DMS153 treated with DMSO at 0.1 percent for 48 hours (cell line): ENCODE measurements around the gene ABR.

Experiments used
- DNase-seq: peaks from one replicate; lab custom pipeline; 2025; ENCODE audit not compliant: unreplicated experiment; lab: John Stamatoyannopoulos, UW

Gene ABR

DNA sequence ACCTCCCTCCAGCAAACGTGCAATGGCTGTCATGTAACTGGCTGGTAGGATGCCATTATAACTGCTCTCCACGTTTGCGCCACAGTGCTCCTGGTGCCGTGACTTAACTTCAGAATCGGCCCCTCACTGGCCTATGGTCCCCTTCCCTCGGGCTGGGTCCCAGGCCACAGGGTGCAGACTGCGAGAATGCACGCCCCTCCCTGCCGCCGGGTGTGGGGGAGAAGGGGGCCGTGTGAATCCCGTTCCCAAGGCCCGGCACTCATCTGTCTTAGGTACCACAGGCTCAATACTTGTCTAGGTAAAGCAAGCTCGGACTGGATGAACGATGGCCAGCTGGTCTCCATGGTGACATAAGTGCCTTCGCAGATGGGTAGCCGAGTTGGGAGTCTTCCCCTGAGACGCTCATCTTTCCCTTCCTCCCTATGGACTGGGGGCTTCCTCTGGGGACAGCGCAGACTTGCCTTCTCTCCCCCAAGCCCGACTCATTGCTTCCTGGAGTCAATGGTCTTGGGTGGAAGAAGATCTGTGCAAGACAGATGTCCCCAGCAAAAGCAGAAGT lies 145.1 kb downstream of the ABR start:
- DNase-seq = no peak

DNA sequence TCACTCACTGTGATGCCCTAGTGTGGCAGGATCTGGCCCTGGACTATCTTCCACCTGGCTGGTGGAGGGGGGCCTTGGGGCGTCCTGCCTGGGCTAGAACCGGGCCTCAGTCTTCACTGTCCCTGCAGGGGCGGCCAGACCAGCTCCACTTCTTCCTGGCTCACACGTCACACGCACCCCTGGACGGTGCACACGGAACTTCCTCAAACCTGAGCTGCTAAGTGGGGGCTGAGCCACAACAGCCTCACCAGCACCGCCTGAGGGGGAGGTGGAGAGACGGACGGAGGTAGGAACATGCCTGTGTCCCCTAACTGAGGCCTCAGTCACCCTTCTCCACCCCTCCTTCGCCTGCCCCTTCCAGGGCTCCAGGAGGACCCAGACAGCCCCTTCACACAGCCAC lies 146.3 kb downstream of the ABR start:
- no peak for DNase-seq

DNA sequence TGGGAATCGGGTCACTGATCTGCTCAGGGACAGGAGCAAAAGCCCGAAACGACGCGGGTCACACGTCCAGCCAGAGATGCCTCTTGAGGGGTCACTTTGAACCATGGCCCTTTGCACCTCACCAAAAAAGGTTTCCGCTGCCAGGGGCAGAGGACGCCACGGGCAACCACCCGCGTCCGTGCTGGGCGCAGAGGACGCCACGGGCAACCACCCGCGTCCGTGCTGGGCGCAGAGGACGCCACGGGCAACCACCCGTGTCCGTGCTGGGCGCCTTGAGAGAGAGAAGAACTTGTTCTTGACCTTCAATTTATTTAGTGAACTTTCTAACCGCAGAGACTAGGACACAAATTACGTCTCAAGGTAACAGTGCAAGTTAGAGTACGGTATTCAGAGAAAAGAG lies 147.4 kb downstream of the ABR start:
- DNase-seq = no peak

DNA sequence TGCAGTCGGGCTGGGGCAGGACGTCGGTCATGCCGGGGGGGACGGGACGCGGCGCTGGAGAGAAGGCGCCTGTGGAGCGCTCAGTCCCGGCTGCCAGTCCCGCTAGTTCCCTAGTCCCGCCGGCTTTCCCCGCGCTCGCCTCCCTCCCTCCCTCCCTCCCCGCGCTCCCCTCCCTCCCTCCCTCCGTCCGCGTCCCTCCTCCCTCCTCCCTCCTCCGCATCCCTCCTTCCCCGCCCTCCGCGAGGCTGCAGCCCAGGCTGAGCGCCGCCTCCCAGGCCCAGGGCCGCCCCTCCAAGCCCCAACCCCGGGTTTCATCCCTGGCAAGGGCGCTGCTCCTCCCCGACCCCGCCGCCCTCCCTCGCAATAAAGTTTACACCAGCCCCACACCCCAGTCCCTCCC lies 148.1 kb downstream of the ABR start:
- DNase-seq = no peak

DNA sequence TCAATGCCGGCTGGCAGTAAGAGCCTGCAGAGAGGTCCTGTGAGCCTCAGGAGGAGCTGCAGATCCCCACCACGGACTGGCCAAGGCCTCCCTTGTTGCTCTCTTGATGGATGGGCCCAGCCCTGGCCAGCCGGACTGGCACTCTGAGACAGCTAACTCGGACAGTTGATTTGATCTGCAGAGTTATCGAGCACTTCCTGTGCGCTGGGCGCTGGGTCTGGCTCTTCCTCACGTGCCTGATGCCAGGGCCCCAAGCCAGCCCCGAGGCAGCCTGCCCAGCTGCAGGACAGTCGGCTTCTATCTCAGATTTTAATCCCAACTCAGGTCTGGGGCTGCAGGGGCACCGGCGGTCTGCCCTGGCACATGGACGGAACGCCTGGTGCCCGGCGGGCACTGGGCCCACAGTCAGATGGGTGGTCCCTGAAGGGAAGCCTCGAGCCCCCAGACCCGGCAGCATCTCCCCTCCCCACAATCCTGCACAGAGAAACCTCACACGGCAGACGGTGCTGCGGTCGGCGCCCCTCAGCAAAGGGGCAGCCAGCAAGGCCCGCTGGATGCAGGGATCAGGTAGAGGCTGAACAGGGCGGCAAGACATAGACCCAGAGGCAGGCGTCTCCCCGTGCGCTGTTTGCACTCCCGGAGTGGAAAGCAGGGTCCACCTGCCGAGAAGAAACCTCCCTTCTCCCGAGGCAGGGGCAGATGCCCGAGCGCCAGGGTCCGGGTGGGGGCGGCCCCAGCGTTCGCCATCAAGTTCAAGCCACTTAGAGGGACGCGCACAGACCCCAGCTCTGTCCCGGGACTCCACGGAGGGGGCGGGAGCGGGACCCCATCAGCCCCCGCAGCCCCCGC lies 148.9 kb downstream of the ABR start:
- no peak for DNase-seq

DNA sequence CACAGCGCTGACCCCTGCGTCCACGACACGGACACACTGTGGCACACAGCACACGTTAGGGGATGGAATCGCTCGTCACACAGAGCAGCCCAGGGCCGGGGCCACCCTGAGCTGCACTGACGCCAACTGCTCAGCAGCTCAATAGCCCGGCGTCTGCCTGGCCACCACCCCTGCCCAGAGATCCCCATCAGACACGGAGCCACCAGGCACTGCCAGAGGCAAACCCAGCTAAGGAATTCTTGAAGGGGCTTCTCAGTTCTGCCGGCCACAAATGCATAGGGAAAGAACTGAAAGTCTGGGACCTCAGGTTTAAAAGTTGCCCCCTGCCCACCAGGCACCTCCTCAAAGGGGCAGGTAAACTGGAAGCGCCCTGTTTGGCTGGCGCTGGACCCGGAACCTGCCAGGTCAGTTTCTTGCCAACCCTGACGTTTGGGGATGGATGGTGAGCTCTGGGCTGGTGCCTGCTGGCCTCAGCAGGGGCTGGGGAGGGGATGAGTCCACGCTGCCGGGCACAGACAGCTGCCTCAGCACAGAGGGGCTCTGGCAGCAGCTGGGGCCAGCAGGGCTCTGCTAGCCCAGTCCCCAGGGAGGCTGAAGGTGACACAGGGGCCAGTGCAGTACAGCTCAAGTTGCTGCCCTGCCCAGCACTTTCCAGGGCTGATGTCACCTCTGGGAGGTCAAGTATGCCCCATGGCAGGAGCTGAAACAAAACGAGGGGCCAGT lies 149.7 kb downstream of the ABR start:
- no peak for DNase-seq

DNA sequence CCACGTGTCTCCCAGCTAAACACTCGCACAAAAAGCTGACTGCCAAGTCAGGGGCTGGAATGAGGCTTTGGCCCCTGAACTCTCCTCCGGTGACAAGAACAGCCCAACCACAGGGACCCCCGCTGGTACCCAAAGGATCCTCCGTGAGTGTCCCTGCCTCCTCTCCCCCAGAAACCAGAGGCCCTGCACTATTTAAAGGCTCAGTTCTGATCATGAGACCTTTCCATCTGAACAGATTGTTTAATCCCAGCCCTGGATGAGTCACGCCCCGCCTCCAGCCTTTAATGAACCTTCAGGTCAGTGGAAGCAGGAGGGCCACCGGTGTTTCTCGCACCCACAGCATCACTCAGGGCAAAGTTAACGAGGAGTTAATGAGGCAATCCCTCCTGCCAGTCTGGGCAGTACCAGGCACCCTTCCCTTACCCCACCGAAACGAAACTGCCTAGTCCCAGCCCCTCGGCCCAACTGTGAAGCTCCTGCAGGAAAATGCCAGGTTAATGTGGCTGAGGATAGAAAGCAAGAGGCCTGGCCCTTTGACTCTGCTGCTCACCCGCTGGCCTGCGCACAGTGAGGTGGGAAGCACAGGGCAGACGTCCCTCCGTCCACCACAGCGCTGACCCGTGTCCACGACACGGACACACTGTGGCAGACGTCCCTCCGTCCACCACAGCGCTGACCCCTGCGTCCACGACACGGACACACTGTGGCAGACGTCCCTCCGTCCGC lies 150.4 kb downstream of the ABR start:
- no peak for DNase-seq

DNA sequence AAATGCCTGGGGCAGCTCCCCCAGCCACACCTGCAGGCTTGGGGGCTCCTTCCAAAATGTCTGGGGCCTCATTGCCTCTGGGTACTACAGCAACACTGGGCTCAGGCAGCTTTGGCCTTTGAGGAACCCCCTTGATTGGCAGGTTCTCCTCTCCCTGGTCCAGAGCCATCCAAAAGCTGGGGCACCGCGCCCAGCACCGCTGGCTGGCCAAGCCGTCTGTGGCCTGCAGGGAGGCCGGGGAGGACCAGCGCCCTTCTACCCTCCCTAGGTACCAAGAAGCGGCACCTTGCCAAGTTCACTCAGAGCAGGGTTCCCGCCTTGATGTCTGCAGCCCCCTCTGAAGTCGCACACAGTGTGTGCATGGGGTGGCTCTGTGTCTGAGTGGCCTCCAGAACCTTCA lies 152.7 kb downstream of the ABR start:
- no peak for DNase-seq

DNA sequence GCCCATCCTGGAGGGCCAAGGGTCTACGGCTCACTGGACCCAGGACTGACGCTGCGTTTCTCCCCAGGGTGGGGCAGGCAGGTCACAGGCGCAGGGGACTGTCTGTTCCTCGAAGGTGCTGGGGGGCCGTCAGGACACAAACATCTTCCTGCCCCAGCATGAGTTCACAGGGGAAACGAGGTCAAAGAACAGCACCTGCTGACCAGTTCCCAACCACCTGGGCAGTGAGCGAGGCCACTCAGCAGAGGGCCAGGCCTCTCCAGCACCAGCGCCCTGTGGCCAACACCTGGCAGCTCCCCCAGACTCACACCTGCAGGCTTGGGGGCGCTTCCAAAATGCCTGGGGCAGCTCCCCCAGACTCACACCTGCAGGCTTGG lies 153.2 kb downstream of the ABR start:
- DNase-seq = no peak

DNA sequence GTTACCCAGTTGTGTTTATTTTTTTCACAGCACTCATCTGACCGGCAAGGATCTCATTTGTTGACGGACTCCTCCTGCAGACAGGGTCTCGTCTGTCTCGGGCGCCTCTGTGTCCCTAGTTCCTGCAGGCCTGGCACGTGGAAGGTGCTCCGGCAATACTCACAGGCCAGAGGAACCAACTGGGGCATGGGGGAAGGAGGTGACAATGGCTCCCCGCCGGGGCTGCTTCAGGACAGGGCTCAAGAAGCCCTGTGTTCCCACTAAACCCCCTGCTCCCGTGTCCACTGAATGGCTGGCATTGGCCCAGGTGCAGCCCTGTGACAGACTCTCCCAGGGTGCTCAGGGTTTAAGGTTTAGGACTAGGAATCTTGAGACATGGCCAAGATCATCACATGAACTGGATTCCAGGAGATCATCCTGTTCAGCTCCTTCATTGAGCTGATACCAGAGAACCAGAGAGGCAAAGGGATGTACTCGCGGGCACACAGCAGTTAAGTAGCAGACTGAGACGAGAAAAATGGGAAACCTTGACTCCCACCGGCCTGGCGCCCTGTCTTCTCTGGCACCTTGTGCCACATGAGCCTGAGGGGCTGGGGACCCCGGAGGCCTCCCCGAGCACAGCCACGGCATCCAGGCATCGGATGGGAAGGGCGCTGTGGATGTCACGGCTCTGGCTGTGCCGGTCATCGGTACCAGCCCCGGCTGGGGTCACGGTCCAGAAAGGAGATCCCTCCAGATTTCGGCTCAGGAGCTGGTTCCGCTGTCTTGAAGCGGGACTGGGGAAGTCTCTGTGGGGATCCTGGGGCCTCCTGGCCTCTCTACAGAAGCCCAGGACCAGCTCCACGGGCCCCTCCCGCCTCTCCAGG lies 153.8 kb downstream of the ABR start:
- DNase-seq = no peak

DNA sequence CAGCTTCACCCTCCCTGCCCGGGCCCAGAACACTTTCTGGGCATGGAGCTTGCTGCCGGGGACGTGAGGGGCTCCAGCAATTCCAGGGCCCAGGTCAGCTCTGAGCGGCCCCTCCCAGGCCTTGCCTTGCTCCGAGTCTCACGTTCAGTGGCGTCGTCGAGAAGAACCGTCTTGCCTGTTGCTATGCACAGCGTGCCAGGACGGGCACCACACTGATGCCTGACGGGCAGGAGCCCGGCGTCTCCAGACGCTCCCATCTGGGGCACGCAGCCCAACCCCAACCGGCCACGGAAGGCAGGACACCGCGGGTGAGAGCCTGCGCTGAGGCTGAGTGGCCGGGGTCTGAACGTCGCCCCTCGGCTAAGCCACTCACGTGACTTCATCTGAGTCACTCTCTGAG lies 155.7 kb downstream of the ABR start:
- DNase-seq = no peak

DNA sequence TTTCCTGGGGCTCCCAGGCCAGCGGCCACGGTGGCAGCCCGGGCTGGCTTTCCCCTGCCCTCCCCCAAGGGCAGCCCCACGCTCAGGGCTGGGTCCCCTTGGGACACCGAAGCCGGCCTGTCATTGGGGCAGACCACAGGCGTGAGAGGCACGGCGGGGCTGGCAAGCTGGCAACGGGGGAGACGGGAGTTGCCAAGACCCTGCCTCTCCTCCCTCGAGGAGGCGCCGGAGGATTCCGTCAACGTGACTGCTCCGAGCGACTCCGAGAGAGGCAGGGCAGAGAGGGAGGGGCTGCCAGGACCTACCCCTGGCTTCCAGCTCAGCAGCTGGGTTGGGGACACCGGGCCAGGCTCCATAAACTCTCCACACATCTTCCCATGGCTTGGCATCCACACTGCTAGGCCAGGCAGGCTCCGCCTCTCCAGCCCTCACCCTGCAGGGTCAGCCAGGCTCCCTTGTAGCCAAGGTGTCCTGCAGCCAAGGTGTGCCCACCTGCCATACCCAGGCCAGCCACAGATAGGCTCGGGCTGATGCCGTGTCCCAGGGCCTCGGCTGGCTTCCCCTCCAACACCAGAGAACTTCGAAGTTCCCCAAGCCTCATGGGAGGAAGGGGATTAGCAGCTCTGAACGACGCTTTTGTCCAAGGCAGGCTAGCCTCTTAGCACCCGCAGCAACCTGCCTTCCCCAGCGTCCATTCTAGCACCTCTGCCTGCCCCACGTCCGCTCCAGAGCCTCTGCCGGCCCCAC lies 157.3 kb downstream of the ABR start:
- DNase-seq = no peak

DNA sequence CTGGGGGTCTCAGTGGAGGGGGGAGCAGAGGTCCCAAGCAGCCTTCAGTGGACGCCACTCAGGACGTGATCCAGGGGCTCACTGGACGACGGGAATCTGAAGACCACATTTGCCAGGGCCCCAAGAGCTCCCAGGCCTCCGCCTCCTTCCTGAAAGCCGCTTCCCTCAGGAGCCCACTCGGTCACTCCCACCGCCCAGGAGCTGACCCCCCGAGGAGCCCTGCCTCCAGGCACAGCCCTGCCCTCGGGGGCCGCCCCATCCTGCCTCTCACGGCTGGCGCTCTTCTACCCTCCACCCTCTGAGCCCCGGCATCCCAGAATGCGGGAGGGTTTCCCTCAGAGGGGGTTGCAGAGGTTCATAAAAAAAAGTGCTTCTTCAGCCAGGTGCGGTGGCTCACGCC lies 158.6 kb downstream of the ABR start:
- no peak for DNase-seq

DNA sequence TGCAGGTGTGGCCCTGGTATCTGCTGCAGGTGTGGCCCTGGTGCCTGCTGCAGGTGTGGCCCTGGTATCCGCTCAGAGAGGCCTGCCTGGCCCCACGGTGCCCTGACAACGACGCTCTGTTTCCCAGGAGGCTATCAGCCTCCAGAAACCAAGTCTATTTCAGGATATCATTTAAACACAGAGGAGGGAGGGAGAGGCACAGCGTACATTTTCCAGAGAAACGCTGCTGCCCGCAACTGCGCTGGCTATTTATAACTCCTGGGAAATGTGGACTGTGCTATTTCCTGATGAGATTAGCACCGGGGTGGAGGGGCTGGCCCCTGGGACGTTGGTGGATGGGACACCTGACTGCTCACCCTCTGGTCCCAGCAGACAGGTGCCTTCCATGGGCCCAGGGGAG lies 160.3 kb downstream of the ABR start:
- no peak for DNase-seq

DNA sequence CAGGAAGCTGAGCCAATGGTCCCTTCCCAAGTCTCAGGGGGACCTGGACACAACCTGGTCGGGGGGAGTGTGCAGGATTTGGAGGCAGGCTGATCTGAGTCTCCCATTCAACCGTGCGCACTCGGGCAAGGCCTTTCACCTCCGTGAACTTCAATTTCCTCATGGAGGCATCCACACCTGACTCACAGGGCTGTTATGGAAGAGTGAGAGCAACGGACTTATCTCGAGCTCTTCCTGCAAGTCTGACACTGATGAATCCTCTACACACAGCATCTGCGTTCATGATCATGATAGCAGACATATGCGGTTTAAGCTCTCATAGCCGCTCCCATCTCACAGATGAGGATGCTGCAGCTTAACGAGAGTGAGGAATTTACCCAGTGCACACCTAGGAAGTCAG lies 161.2 kb downstream of the ABR start:
- no peak for DNase-seq

DNA sequence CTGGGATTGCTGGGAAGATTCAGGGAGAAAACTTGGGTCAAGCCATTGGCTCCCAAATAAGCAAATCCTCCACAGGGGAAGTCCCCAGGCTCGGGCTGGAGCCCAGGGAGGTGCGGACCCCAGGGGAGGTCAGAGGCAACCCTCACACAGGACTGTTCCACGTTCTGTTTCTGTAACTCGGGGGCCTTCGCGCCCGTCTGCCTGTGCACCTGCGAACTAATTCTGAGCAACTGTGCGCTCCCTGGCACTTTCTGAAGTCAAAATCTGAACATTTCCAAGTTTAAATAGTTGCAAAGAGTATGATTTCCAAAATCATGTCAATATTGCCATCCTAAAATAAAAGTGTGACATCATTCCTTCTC lies 166.1 kb downstream of the ABR start:
- no peak for DNase-seq

DNA sequence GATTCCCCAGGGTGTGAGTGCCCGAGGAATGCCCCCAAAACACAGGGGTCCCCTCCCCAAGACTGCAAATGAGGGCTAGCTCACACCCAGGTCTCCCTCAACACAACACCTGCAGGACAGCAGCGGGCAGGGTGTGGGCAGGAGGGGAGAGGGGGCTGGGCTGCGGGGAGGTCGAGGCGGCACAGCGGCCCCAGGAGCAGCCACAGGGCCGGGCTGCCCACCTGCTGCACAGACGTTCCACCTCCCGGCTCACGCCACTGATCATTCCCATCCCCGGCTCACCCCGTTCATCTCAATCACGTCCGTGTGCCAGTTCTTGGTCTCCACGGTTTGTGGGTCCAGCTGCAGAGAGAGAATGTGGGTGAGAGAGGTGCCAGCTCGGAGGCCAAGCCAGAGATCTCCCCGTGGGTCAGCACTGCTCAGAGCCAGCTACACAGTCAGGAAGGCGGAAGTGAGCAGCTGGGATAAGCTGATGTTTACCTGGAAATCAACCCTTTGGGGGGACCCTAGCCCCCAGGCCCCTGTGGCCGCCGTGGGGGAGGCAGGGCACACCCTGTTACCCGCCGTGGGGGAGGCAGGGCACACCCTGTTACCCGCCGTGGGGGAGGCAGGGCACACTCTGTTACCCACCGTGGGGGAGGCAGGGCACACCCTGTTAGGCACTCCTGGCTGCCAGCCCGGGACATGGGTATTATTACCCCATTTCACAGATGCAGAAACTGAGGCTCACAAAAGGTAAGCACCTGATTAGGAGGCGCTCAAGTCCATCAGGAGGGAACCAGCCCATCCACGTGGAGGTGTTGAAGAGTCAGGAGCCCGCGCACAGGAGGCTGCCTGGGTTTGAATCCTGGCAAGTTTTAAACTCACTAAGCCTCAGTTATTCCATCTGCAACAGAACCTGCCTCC lies 166.7 kb downstream of the ABR start:
- no peak for DNase-seq

DNA sequence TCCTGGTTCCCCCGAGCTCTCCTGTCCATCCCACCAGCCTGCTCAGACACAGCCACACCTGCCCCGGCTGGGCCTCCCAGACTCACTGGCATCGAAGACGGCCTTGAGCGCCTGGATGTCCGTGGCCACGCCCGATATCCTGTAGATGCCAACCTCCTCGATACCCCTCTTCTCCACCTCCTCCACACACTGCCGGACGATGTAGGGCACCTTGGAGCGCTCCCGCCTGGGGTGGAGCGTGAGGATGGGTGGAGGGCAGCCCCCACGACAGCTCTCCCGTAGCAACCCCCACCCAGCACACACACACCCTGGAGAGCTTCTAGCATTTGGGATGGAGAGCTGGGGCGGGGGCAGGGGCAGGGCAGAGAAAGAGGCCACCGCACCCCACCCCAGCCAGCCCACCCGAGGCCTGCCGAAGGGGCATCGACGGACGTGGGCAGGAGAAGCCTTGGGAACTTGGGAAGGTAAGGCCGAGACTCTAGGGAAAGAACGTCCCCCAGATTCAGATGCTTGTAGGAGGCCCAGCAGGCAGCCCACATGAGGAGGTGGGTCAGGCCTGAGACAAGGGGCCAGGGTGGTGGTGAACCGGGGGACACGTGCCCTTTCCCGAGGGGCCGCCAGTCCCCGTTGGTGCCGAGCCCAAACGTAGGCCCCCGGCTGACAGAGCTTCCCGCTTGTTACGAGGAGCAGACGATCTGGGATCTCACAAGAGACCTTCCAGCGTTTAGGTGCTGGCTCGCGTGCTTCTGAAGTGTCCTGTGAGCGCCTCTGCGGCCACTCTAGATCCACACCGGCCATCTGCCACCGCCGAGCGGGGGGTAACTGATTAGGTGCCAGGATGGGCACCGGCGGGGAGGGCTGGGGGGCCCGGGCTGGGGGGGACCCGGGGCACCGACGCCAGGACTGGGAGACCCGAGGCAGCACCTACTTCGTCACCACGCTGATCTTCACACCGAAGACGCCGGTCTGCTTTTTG lies 167.7 kb downstream of the ABR start:
- no peak for DNase-seq
